Endometrial microvascular endothelial cells (primary cell): ENCODE results near the gene SLC43A1. TPM values are rescaled to one million over a fixed set of nuclear protein-coding genes. Genes with fewer than 3 reads are reported as not detected.

Source experiments
- in situ Hi-C: cut with HindIII; loops from 2 replicates; pipeline ENCODE4 v1.10.0; 2017; ENCODE audit warnings: low sequenced_read_pairs, low pct_unique_long_range_greater_than_20kb; ENCODE audit errors: inconsistent ontology term
- total RNA-seq: library from RNA; depleted of rRNA; stranded (reverse); fragments of >200 nt; gene quantifications from one replicate; pipeline ENCODE4 v1.2.3, GENCODE V29; 2015; ENCODE audit errors: inconsistent ontology term

Gene SLC43A1
- total RNA-seq, 1 donor from 2014 or later: 5.5 TPM

DNA sequence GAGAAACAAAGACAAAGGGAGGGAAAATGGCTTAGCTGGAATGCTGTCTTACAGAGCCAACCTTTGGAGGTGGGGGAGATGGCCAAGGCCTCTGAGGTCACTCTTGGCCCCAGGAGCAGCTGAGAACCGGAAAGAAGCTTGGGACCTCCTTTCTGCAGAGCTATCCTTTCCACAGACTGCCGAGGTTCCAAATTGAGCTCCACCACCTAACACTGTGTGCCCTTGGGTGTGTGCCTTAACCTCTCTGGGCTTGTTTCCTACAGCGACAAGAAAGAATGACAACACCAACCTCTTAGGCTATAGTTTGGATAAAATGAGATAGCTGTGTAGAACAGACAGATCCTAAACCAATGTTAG lies 32.0 kb downstream of the SLC43A1 start:
- in situ Hi-C loops: no loop called here

DNA sequence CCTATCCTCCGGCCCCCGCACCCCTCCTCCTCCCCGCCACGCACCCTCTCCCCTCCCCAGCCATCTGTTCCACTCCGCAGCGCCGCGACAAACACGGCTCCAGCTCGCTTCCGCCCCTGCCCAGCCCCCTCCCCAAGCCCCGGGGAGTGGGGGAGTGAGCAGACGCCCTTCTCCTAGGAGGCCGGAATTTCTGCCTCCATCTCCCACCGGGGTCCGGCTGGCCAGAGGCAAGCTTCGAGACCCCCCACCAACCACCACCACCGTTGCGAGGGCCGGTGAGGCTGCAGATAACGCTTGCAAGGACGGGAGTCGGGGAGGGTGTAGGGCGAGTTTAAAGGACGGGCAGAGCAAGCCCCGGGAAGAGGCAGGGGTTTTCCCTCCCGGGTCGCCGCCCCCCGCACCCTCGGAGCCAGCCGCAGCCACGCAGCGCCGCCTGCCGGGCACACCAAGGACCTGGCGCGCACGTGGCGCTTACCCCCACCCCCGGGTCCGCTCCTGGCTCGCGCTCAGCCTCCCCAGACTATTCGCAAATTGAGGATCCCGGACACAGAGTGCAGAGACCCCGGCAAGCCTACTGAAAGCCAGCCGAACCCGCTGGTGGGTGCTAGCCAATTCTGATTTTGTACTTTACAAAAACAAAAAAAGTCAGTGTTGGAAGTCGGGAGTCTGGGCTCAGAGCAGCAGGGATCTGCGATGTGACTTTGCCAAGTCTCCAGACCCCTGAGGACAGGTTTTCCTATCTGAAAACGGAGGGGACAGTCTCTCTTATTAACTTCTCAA lies 32.5 kb downstream of the SLC43A1 start:
- in situ Hi-C loops: no loop called here

DNA sequence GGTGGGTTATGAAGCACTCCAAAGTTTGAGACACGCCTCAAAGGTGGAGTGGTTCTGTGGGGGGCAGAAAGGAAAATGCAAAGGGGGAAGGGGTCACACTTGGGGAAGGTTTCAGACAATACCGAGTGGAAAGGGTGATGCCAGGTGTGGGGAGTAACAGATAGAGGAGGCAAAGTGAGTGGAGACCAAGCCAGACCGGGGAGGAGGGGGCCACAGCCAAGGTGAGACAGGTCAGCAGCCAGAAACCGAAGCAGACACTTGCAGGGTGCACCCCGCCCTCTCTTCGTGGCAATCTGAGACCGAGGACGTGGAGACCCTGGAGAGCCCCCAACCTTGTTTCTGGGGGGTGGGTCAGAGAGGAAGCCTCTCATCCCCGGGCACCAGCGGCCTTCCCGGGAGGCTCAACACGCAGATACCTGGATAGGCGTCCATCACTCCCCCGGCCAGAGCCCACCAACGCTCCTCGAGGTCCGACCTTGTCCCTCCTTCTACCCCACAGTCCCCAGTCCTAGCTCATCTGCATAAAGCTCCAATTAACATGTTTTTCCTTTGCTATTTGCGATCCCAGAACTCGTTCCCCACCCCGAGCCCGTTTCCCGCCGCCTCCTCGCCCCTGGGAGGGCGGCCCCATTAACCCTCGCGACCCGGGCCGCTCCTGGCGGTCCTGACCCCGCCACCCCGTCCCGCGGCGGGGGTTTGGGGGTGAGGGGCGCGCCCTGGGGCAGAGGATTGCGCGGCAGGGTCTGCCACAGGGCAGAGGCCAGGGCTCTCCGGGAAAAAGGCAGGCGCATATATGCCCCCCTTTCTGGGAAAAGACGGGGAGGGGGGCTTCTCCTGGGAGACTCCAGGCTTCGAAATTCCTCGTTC lies 33.4 kb downstream of the SLC43A1 start:
- in situ Hi-C loops: no loop called here

DNA sequence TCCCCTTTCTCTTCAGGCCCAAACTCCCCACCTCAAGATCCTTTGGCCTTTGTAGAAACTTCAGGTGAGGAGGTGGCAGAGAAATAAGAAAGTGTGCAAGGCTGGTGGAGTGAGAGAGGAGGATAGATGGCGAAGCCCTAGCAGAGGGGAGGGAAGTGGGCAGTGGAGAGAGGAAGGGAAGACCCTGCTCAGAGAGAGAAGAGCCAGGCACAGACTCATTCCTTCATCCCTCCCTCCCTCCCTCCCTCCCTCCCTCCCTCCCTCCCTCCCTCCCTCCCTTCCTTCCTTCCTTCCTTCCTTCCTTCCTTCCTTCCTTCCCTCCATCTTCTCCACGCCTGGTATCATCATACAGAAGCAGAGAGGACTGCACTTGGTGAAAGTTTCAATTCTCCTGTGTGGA lies 34.2 kb downstream of the SLC43A1 start:
- in situ Hi-C loops: no loop called here

DNA sequence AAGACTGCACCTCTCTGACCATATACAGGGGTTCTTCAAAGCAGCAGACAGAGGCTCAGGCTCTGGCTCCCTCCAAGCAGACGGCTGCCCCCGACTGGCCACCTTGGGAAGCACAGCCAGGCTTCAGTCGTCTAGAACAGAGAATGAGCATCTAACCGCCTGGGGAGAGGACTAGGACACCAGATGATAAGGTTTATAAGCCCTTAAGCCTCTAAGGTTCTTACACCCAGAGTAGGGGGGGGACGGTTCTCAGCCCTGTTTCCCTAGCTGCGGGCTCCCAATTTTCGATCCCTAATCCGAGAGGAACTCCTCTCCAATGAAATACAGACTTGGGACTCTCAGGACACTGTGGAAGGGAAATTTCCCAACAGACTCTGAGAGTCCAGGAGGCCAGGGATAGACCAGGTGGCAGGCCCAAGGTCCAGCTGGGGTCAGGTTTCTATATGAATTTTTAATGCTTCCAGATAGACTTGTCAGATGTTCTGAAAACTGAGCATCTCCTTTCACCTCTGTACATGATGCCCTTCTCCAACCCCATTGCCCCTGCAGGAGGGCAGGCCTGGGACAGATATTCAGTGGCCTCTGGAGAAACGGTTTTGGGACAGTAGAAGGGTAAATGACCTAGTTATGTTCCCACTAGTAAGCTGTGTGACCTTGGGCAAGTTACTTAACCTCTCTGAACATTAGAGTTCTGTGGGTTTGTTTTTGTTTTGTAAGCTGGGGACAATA lies 34.9 kb downstream of the SLC43A1 start:
- in situ Hi-C loops: no loop called here

DNA sequence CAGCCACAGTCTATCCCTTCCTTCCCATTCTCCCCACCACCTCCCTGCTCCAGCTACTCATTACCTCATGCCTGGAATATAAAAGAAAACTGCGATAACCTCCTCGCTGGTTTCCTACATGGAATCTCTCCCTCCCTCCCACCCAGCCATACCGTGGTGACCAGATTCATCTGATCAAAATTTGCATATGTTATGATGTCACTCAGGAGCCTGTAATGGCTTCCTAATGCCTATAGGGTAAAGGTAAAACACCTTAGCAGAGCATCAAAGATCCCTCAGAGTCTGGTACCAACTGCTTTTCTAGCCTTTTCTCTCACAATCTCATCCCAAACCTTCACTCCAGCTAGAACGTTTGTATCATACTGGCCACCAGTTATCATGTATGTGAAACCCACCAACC lies 35.6 kb downstream of the SLC43A1 start:
- in situ Hi-C loops: no loop called here

DNA sequence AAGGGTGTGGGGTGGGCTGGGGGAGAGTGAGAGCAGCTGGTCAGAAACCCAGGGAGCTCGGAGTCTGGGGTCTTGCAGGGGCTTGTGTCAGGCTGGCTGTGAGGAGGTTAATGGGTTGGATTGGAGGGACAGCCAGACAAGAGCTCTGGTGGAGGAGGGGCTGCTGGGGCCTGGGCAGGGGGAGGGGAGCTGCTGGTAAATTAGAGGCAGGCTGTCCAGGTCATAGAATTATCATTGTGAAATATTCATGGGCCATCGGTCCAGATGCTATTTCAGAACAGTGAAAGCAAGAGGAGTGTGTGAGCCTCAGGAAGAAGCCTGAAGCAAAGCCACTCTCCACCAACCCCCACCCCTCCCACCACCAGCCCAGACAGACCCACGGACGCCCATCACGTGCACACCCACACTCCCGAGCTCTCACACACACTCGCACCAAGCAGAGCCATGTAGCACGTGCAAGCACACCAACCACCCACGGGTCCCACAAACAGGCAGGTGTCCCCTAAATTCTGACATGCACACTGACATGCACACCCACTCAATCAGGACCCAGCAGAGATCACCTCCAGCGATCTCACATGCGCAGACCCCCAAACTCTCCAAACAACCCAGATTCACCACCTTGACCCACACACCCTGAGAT lies 36.4 kb downstream of the SLC43A1 start:
- in situ Hi-C loops: no loop called here

DNA sequence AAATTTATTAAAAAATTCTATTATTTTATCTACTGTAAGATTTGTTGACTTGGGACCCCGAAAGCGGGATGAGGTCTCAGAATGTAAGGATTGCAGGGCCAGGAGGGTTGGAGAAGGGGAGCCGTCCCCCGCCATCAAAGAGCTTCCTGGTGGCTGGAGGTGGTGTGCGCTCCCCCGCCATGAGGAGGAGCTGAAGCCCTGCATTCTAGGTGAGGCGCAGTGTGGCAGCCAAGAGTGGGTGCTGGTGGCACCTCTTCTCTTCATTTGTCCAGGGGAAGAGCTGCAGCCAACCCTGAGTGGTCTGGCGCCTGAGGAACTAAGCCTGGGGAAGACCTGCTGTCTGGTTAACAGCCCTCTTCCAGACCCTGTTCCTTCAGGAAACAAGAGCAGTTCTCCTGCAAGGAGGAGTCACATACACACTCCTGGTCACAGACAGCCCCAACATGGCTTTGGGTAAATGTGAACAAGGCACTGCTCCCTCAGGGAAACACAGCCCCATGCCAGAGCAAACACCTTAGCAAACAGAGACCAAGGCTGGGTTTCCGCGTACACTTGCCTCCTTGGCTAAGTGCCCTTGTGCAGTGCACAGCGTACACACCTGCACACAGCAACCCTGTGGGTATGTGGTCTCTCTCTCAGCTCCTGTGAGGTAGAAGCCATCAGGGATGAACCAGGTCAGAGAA lies 37.9 kb downstream of the SLC43A1 start:
- in situ Hi-C loops: no loop called here

DNA sequence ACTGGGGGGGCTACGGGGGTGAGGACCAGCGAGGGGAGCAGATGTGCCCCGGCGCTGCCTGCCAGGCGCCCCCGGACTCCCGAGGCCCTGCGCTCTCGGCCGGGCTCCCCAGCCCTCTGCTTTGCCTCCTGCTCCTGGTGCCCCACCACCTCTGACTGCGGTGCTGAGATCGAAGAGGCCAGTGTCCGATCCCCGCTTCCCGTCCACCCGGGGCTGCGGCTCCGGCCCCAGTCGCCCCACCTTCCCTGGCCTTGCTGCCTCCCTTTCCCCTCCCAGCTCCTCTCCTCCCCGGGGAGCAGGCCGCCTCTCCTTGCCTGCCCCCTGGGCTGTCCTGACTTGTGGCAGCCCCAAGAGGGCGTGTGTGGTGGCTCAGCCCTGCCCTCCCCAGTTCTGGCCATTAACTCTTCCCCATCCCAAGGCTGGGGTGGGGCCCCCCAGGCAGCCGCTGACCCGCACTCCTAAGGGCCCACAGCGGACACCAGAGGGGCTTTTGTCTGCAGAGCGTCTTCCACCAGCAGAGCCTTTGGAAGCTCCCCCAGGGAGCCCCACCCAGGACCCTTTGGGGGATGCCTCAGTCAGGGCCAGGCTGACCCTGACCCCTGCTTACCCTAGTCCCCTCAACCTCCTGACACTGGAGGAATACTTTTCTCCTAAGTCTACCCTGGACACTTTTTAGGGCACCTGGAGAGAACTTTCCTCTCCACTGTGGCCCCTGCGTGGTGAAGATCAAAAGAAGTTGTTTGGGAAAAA lies 38.6 kb downstream of the SLC43A1 start:
- in situ Hi-C loops: no loop called here

DNA sequence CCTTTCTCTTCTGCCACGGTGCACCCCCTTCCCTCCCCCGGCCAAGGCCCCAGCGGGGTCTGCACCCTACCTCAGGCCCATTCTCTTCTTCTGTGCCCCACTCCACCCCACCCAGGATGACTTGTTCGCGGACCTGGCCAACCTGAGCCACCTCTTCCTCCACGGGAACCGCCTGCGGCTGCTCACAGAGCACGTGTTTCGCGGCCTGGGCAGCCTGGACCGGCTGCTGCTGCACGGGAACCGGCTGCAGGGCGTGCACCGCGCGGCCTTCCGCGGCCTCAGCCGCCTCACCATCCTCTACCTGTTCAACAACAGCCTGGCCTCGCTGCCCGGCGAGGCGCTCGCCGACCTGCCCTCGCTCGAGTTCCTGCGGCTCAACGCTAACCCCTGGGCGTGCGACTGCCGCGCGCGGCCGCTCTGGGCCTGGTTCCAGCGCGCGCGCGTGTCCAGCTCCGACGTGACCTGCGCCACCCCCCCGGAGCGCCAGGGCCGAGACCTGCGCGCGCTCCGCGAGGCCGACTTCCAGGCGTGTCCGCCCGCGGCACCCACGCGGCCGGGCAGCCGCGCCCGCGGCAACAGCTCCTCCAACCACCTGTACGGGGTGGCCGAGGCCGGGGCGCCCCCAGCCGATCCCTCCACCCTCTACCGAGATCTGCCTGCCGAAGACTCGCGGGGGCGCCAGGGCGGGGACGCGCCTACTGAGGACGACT lies 39.3 kb downstream of the SLC43A1 start:
- in situ Hi-C loops: no loop called here

DNA sequence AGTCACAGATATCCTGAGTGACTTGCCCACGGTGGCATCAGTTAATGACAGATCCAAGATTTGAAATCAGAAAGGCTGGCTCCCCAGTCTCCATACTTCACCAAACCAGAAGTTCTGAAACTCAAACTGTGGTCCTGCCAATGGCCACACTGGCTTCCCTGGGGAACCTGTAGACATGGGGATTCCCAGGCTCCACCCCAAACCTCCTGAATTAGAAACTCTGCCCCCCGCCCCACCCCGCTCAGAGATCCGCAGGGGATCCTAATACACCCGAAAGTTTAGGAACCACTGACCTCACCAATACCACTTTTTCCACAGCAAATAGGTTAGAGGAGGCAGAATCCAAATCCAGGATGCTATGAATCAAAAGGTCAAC lies 39.8 kb downstream of the SLC43A1 start:
- in situ Hi-C loops: no loop called here

DNA sequence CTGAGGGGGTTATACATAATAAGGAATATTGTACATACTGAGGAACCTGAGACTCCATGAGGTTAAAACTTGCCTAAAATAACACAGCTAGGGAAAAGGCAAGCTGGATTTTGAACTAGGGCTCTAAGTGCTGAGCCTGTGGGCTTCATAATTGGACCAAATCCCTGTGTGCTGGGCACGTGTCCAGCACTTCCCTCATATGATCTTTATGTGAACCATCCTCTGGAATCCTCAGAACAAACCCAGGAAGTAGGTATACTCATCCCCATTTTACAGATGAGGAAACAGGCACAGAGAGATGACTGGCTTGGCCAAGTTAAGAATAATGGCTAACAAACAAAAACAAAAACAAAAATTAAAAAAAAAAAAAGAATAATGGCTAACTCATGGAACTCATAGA lies 40.3 kb downstream of the SLC43A1 start:
- in situ Hi-C loops: no loop called here

DNA sequence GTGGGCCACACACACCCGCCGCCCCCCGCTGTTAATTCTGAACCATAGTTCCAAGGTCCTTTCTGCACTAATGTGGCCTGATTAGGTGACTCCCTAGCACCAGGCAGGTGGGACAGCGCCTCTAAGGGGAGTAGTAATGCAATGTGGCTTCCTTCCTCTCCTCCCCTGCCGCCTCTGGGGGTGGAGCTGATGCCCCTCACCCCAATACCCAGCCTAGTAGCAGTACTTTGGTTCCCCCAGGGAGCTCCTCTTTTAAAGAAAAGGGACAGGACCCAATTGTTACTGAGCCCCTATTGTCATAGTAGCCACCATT lies 40.7 kb downstream of the SLC43A1 start:
- in situ Hi-C loops: no loop called here

DNA sequence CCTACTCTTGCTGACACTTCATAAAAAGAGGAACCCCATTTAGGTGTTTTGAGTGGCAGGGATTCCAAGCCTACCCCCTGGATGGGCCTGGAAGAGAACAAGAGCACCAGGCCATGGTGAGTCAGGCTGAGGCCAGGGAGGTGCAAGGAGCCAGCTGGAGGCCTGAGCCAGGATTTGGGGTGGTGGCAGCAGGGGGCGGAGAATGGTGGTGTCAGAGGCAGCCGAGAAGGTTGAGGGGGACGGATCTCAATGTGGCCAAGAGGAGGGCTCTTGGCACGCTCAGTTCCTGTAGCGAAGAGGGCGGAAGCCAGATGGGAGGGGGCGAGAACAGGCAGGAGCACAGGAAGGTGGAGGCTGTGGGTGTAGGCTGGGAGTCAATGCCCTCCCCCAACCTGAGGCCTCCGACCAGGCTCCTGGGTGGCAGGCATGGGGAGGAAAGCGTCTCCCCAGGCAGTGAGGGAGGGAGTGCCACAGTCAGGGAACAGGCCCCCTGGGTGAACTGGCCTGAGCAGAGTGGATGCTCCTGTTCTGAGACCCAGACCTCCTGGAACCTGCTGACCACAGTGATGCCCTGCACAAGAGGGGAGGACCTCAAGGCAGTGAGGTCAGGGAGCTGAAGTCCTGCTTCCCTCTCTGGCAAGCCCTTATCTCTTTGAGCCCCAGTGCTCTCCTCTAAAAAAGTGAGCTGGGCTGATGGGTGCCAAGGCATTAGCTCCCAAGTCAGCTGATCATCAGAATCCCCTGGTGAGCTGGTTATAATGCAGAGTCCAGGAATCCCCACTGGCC lies 41.3 kb downstream of the SLC43A1 start:
- in situ Hi-C loops: no loop called here

DNA sequence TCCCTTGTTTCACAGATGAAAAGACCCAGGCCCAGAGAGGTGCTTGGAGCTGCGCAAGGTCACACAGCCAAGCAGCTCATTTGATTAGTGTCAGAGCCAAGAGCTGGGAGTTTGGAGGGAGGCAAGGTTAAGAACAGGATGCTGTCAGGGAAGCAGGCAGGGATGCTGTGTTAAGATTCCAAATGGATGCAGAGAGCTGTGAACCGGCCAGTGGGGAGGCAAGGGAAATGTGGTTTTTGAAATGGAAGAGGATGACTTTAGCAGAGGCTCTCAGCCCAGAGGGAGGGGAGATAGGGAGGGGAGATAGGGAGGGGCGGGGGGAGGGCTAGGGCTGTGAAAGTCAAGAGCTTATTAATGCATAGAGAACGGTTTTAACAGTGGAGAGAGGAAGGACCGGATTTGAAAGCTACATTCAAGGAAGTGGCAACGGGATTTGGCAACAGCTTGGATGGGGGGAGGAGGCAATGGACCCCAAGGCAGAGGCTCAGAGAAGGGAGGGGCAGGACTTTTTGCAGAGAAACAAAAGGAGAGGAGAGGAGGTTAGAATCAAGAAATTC lies 42.1 kb downstream of the SLC43A1 start:
- in situ Hi-C loops: no loop called here

DNA sequence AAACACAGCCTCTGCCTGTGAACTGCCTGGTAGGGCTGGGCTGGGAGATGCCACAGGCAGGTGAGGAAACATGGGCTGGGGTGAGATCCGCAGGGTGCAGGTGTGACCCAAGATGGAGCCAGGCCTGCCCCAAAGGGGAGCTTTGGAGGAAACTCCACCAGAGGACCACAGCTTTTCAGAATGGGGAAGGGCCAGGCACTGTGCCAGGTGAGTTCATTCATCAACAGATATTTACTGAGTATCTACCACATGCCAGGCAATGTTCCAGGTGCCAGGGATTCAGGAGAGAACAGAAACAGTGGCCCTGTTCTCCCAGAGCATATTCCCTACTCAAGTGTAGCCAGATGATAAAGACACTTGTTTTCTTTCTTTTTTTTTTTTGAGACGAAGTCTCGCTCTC lies 44.0 kb downstream of the SLC43A1 start:
- in situ Hi-C loops: no loop called here

DNA sequence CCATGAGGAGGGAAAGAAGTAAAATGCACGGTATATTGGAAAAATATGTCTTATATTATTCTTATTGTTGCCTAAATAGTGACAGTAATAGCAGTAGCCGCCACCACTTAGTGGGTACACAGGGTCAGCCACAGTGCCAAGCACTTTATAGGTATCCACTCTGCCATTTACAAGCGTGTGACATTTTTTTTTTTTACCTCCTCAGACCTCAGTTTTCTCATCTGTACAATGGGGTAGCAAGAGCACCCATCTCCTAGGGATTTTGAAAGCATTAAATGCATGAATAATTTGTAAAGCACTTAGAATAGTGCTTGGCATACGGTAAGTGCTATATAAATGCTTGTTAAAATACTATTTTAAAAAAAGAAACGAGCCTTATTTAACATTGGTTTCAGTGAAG lies 46.2 kb downstream of the SLC43A1 start:
- in situ Hi-C loops: no loop called here
